RWPE1 (cell line): Measurements from ENCODE around the gene SH2D3C.

Experiments used
- CTCF ChIA-PET: fragments of 350-600 bp; sonication (Branson Sonifier 250); formaldehyde crosslinking; extraction: SDS; loops from one replicate; lab custom pipeline; 2021; lab: Yijun Ruan, JAX
- POLR2A ChIA-PET: fragments of 400-600 bp; formaldehyde crosslinking; extraction: SDS; loops from one replicate; lab custom pipeline; 2020; ENCODE audit warnings: antibody characterized with exemption; ENCODE audit not compliant: low non-redundant PET; lab: Yijun Ruan, JAX
- DNase-seq: peaks from one replicate; pipeline ENCODE4 v3.0.0; 2012; ENCODE audit warnings: low spot score
- H3K27ac ChIP-seq: fragments of 450-650 bp; 2 replicates; pipeline ENCODE4 v1.5.1; 2017
- TF ChIP-seq, protein P1 (sequence below): fragments of 450-650 bp; conservative IDR thresholded peaks from 2 replicates; pipeline ENCODE4 v1.5.1; 2017; ENCODE audit warnings: low read depth, mild to moderate bottlenecking

The SH2D3C gene

DNA sequence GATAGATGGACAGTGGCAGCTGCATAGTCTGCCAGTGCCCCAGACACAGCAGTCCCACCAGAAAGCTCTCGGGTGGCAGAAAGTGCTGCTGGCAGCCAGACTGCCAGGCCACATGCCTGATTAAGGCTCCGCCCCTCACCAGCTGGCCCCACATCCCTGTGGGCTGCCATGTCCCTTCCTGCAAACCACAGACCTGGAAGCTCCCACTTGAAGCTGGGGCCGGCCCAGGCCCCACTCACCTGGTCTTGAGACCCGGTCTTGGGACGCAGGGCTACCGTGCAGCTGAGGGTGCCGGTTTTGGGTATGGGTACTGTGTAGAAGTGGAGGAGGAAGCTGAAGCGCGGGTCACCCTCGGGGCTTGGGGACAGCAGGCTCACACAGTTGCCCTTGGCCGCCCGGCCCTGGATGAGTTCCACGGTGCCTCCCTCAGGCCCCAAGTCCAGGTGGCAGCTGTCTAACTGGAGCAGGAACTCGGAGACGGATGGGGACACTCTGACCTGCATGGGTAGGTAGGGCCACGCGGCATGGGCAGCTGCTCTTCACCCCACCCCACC, 39.5 kb upstream of the SH2D3C start:
- no peak for DNase-seq
- CTCF ChIA-PET = interaction anchor here (0.6 to 2.1 kb wide), 4 partner anchors 9 to 274 kb away, joined by 3 to 10 read pairs (median 4); no protein-coding TSS in a partner anchor
- POLR2A ChIA-PET = no interaction called here
- TF ChIP-seq, protein P1, sequence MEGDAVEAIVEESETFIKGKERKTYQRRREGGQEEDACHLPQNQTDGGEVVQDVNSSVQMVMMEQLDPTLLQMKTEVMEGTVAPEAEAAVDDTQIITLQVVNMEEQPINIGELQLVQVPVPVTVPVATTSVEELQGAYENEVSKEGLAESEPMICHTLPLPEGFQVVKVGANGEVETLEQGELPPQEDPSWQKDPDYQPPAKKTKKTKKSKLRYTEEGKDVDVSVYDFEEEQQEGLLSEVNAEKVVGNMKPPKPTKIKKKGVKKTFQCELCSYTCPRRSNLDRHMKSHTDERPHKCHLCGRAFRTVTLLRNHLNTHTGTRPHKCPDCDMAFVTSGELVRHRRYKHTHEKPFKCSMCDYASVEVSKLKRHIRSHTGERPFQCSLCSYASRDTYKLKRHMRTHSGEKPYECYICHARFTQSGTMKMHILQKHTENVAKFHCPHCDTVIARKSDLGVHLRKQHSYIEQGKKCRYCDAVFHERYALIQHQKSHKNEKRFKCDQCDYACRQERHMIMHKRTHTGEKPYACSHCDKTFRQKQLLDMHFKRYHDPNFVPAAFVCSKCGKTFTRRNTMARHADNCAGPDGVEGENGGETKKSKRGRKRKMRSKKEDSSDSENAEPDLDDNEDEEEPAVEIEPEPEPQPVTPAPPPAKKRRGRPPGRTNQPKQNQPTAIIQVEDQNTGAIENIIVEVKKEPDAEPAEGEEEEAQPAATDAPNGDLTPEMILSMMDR = no peak
- H3K27ac ChIP-seq = peak overlapping the region; percentile 68

DNA sequence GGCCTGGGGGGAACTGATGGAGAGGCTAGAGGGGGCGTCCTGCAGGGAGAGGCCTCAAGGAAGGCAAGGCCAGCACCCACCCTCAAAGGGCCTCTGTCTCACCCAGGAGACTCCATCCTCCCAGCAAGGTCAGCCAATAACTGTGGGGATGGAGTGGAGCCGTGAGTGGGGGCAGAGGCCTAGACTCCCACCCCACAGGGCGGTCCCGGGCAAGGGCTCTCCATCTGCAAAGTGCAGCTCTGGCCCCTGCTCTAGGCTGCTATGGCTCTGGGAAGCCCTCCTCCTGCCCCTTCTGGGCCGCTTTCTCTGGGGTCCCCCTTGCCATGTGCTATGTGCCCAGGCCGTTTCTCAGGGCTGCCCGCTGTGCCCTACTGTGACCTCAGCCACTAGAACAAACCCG, 38.3 kb upstream of the SH2D3C start:
- TF ChIP-seq, protein P1 = no peak
- ChIA-PET CTCF (interaction anchor here (2.1 kb wide), 1 partner anchor 53 kb away, joined by 10 read pairs; no protein-coding TSS in a partner anchor), POLR2A (interaction anchor here (0.6 kb wide), 1 partner anchor 1984 kb away, joined by 3 read pairs; no protein-coding TSS in a partner anchor)
- peak overlapping the region; percentile 68 for H3K27ac ChIP-seq
- DNase-seq = no peak

DNA sequence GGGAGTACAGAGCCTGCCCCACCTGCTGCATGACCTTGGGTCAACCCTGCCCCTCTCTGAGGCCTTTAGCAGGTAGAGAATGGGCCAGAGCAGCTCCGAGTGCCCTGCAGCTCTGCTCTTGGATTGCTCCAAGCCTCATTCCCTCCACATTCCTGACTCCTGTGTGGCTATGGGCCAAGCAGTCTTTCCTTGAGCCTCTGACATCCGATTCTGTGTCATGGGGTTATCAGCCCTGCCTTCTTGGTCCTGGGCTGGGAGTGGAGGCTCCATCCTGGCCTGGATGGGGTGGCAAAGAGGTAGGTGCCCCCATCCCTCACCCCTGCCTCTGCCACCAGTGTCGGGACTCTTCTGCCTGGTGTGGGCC, 37.9 kb upstream of the SH2D3C start:
- CTCF ChIA-PET = no interaction called here

DNA sequence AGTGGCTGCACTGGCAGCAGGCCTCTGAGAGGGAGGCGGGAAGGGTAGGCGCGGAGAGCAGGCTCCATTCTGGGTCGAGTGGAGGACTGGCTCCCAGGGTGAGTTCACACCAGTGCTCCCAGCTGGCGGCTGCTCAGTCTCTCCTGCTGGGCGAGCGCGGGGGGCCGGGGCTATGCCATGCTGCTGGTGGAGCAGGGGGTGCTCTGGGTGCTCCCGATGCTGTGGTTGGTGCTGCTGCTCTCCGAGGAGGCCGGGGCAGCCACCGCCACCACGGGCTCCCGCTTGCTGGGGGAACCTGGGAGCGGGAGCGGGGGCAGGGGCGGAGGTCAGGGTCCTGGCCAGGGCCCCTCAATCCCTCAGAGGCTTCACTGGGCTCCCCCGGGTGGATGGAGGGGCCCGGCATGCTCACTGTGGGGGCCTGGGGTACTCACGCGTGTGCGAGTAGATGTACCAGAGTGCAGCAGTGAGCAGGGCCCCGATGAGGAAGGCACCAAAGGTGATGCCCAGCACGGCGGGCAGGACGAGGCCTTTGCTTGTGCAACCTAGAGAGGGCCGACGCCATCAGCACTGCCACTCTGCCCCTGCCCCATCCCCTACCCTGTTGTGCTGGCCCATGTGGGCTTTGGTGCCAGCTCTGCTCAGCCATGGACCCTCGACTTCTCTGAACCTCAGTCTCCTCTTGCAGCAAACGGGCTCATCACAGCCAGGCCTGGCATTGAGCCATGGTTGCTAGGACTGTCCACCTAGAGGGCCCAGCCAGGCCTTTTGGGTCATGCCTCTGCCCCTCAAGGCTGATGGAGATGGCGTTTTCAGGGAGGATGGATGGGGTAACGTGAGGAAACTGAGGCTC, 37.3 kb upstream of the SH2D3C start:
- ChIA-PET POLR2A (no interaction called here), CTCF (interaction anchor here (0.5 kb wide), 1 partner anchor 148 kb away, joined by 3 read pairs; no protein-coding TSS in a partner anchor)
- TF ChIP-seq, protein P1 = no peak
- H3K27ac ChIP-seq = peak overlapping the region; percentile 68
- DNase-seq = no peak

More for the DNA sequence above, 37.9 kb upstream of the SH2D3C start:
- POLR2A ChIA-PET = no interaction called here
- H3K27ac ChIP-seq = peak overlapping the region; percentile 68
- TF ChIP-seq, protein P1 = no peak
- DNase-seq = no peak

DNA sequence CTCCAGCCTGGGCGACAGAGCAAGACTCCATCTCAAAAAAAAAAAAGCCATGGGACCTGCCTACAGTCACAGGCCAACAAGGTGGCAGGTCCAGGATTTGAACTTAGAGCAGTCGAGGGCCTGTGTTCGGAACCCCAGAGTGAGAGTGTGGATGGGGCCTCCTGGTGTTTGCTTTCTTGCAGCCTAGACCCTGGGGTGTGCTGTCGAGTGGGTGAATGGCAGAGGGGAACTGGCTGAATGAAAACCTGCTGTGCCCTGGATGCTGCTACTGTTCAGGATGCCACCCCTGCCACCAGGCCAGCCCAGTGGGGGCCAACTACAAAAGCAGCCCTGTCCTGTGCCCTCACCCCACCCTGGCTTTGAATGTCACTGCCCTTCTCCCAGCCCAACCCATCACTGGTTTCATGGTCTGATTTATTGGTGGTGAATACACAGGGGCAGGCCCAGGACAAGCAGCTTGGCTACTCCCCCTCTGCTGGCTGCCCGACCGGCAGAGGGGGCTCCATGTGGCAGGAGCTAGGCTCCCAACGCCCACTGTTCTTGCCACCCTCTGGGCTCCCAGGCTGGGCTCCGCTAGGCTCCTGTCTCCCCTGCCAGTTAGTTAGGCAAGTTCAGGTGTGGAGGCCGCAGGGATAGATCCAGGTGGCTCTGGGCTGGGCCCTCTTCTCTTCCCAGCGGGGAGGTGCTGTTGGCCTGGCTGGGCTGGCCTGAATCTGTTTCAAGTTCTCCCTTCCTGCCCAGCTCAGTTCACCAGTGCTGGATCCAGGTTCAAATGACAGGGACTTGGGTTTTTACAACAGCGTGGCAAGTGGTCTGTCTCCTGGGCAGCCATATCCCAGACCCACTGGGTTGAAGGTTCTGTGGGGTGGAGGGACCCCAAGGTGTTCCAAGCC, 36.4 kb upstream of the SH2D3C start:
- ChIA-PET CTCF (interaction anchor here (0.5 kb wide), 1 partner anchor 147 kb away, joined by 3 read pairs; no protein-coding TSS in a partner anchor), POLR2A (no interaction called here)
- peak overlapping the region; percentile 68 for H3K27ac ChIP-seq
- no peak for DNase-seq
- TF ChIP-seq, protein P1 = no peak
